Endothelial cell of umbilical vein (primary cell): ENCODE data around the gene ADRA2A. TPM values are rescaled to one million over a fixed set of nuclear protein-coding genes. Genes with fewer than 3 reads are reported as not detected.

Experiments used
- BruUV-seq: library from RNA; stranded (reverse); fragments of 400-500 nt; replicated peaks from 2 replicates; lab custom pipeline; 2021; lab: Mats Ljungman, UMichigan
- CTCF ChIA-PET: fragments of 300-600, 350-600 bp; sonication (Branson Sonifier 250); formaldehyde crosslinking; loops from one replicate; lab custom pipeline; 2021; ENCODE audit warnings: antibody characterized with exemption, inconsistent platforms; lab: Charles Lee
- POLR2A ChIA-PET: fragments of 300-600, 350-600 bp; sonication (Branson Sonifier 250); formaldehyde crosslinking; loops from one replicate; lab custom pipeline; 2021; ENCODE audit warnings: antibody characterized with exemption, inconsistent platforms; lab: Charles Lee
- DNase-seq: peaks from one replicate; pipeline ENCODE4 v3.0.0-alpha.2; 2011; ENCODE audit warnings: low read depth, low spot score
- FAIRE-seq: peaks from 2 replicates; lab custom pipeline; 2011; peaks lifted over from hg19 to GRCh38; lab: Jason Lieb, UNC
- H2AFZ ChIP-seq: 2 replicates; pipeline ENCODE4 v1.6.0; 2012; ENCODE audit warnings: low read depth, low read length, control low read depth, inconsistent platforms
- H3K27ac ChIP-seq: 2 replicates; pipeline ENCODE4 v1.5.1; 2011; ENCODE audit warnings: low read depth, mild to moderate bottlenecking, control low read depth, low read length, moderate library complexity; ENCODE audit not compliant: insufficient read depth
- H3K27me3 ChIP-seq, 2 experiments: 2 replicates each; pipeline versions ENCODE4 v1.6.0 to v1.6.1; 2011; ENCODE audit warnings: low read length in 2 of 2, mixed read lengths in 1 of 2; ENCODE audit not compliant: control insufficient read depth in 2 of 2, insufficient read depth in 2 of 2
- H3K36me3 ChIP-seq, 2 experiments: 2 replicates in 1 of 2; 3 replicates in 1 of 2; pipeline ENCODE4 v1.5.1; 2011; ENCODE audit warnings: low read length in 2 of 2, mild to moderate bottlenecking in 1 of 2, moderate library complexity in 1 of 2; ENCODE audit not compliant: control insufficient read depth in 2 of 2, insufficient read depth in 2 of 2; ENCODE audit errors: extremely low read depth in 1 of 2
- H3K4me1 ChIP-seq: 3 replicates; pipeline ENCODE4 v1.5.1; 2011; ENCODE audit warnings: mild to moderate bottlenecking, low read length; ENCODE audit not compliant: control insufficient read depth, insufficient read depth; ENCODE audit errors: extremely low read depth
- H3K4me2 ChIP-seq: 2 replicates; pipeline ENCODE4 v1.6.1; 2011; ENCODE audit warnings: low read length, control low read depth, mixed read lengths; ENCODE audit not compliant: insufficient read depth
- H3K4me3 ChIP-seq, 3 experiments: fragments of 200-600 bp in 1 of 3; sonication (generic), shearing (Covaris generic) in 1 of 3; replicated peaks in 1 of 3; 2 replicates each; pipeline ENCODE4 v1.5.1; 2011 to 2016; ENCODE audit warnings: control low read depth in 3 of 3, low read length in 3 of 3, mild to moderate bottlenecking in 2 of 3, inconsistent platforms in 1 of 3, low read depth in 1 of 3, moderate library complexity in 1 of 3; ENCODE audit not compliant: insufficient read depth in 1 of 3
- H3K79me2 ChIP-seq: 2 replicates; pipeline ENCODE4 v1.6.0; 2012; ENCODE audit warnings: low read length, inconsistent platforms; ENCODE audit not compliant: control insufficient read depth, insufficient read depth
- H3K9ac ChIP-seq: replicated peaks from 2 replicates; pipeline ENCODE3; 2011; ENCODE audit warnings: low read length, control low read depth; ENCODE audit not compliant: insufficient read depth; ENCODE audit errors: extremely low read depth
- H3K9me1 ChIP-seq: replicated peaks from 3 replicates; pipeline ENCODE4 v1.6.0; 2011; ENCODE audit warnings: mild to moderate bottlenecking, low read length; ENCODE audit not compliant: control insufficient read depth, insufficient read depth; ENCODE audit errors: extremely low read depth
- H3K9me3 ChIP-seq: replicated peaks from 2 replicates; pipeline ENCODE4 v1.5.1; 2012; ENCODE audit warnings: low read length, inconsistent platforms; ENCODE audit not compliant: control insufficient read depth, insufficient read depth
- H4K20me1 ChIP-seq: replicated peaks from 2 replicates; pipeline ENCODE3; 2011; ENCODE audit warnings: mild to moderate bottlenecking, low read length; ENCODE audit not compliant: control insufficient read depth, insufficient read depth; ENCODE audit errors: extremely low read depth
- EZH2 ChIP-seq: IDR thresholded peaks from 2 replicates; pipeline ENCODE4 v1.6.1; 2012; ENCODE audit warnings: borderline replicate concordance, low read depth, mild to moderate bottlenecking, moderate library complexity, low read length, inconsistent platforms; ENCODE audit not compliant: severe bottlenecking
- FOS ChIP-seq: IDR thresholded peaks from 2 replicates; pipeline ENCODE4 v1.6.1; 2011; ENCODE audit warnings: mild to moderate bottlenecking, low read length, moderate library complexity, borderline replicate concordance; ENCODE audit not compliant: insufficient read depth
- GATA2 ChIP-seq: IDR thresholded peaks from 2 replicates; pipeline ENCODE4 v1.7.0; 2011; ENCODE audit warnings: low read depth, mild to moderate bottlenecking, moderate library complexity, mixed read lengths, low read length; ENCODE audit not compliant: insufficient read length, insufficient read depth
- POLR2A ChIP-seq: IDR thresholded peaks from 2 replicates; pipeline ENCODE4 v1.6.1; 2012; ENCODE audit warnings: low read depth, mild to moderate bottlenecking, control low read depth, low read length
- POLR2AphosphoS5 ChIP-seq: IDR thresholded peaks from 2 replicates; pipeline ENCODE4 v1.6.1; 2012; ENCODE audit warnings: low read depth, mild to moderate bottlenecking, control low read depth, low read length, moderate library complexity; ENCODE audit not compliant: insufficient read depth
- dilution Hi-C: fragments of 300-500 bp; cut with MboI; formaldehyde crosslinking; loops from one replicate; pipeline ENCODE4 v1.15.0; 2019; ENCODE audit warnings: low sequenced_read_pairs; ENCODE audit not compliant: extremely low pct_ligation_motif_present
- intact Hi-C: fragments of 100-400 bp; cut with micrococcal nuclease; formaldehyde crosslinking; loops from one replicate; pipeline ENCODE4 v1.10.0; 2022
- polyA plus RNA-seq, 4 experiments: library from polyadenylated mRNA; depleted of rRNA in 3 of 4; stranded (reverse) in 3 of 4; unstranded in 1 of 4; fragments of >200 nt; gene quantifications; 2 replicates each; pipeline versions ENCODE4 v1.2.1 to v1.2.3, GENCODE V29; 2011 to 2012; ENCODE audit warnings: missing spikeins in 1 of 4
- total RNA-seq: library from RNA; stranded (reverse); gene quantifications from 2 replicates; pipeline ENCODE4 v1.2.3, GENCODE V29; 2021
- TF ChIP-seq, protein P1 (sequence below), 2 donors: IDR thresholded peaks; 1 replicate in 1 of 2; 2 replicates in 1 of 2; pipeline ENCODE4 v1.5.1; 2011; ENCODE audit warnings: low read length in 2 of 2, mild to moderate bottlenecking in 2 of 2, moderate library complexity in 2 of 2, control low read depth in 1 of 2, inconsistent platforms in 1 of 2, low read depth in 1 of 2; ENCODE audit not compliant: insufficient read depth in 1 of 2; ENCODE audit errors: extremely low read depth in 1 of 2
- TF ChIP-seq, protein P2 (sequence below): IDR thresholded peaks from 2 replicates; pipeline ENCODE4 v1.6.1; 2011; ENCODE audit not compliant: insufficient read depth, insufficient read length

The ADRA2A gene
- total and polyA plus RNA-seq, 2 donors (not counting 3 experiments of a cell fraction or from before 2014, with no cell fraction given), result 0.03 TPM; not detected in 1

DNA sequence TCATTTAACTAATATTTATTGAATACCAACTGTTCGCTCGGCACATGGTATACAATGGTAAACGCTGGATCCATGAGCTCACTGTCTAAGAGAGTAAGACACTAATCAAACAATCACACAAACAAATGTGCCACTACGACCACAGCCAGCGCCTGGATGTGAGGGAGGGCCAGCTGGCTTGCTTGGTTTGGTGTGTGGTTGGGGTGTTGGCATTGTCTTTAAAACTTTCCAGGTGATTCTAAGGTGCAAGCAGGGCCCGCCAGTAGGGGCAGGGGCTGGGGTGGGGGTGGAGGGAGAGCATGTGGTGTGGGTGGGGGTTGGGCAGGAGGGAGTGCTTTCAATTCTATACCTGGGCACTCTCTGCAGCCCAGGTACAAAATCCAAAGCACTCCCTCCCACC is 31.6 kb downstream of the ADRA2A start:
- TF ChIP-seq EZH2 (no peak), POLR2AphosphoS5 (no peak), GATA2 (no peak), FOS (no peak), POLR2A (no peak)
- TF ChIP-seq, protein P1, sequence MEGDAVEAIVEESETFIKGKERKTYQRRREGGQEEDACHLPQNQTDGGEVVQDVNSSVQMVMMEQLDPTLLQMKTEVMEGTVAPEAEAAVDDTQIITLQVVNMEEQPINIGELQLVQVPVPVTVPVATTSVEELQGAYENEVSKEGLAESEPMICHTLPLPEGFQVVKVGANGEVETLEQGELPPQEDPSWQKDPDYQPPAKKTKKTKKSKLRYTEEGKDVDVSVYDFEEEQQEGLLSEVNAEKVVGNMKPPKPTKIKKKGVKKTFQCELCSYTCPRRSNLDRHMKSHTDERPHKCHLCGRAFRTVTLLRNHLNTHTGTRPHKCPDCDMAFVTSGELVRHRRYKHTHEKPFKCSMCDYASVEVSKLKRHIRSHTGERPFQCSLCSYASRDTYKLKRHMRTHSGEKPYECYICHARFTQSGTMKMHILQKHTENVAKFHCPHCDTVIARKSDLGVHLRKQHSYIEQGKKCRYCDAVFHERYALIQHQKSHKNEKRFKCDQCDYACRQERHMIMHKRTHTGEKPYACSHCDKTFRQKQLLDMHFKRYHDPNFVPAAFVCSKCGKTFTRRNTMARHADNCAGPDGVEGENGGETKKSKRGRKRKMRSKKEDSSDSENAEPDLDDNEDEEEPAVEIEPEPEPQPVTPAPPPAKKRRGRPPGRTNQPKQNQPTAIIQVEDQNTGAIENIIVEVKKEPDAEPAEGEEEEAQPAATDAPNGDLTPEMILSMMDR (IDR thresholded peaks at IDR 0.05; ENCODE audit: extremely low read depth in 1 of 2, insufficient read depth in 1 of 2, low read depth in 1 of 2, low read length in 2 of 2), result no peak
- TF ChIP-seq, protein P2, sequence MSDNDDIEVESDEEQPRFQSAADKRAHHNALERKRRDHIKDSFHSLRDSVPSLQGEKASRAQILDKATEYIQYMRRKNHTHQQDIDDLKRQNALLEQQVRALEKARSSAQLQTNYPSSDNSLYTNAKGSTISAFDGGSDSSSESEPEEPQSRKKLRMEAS, result no peak
- no peaks in the 10 kb centered on the region for H3K9me1 ChIP-seq
- no peaks in the 10 kb centered on the region for H4K20me1 ChIP-seq
- ChIA-PET CTCF (no interaction called here), POLR2A (no interaction called here)
- H3K4me2 ChIP-seq, result no peak overlapping the region
- H3K9me3 ChIP-seq, result no peaks in the 10 kb centered on the region
- no peak for FAIRE-seq
- intact Hi-C loops (no loop called here), dilution Hi-C loops (no loop called here)
- no peaks in the 10 kb centered on the region for H3K79me2 ChIP-seq
- no peaks in the 10 kb centered on the region for H3K36me3 ChIP-seq
- H3K27me3 ChIP-seq, result no peaks in the 10 kb centered on the region
- DNase-seq, result no peak
- H3K4me1 ChIP-seq, result no peaks in the 10 kb centered on the region
- H3K27ac ChIP-seq, result no peak overlapping the region
- no peak overlapping the region for H2AFZ ChIP-seq
- no peak overlapping the region for H3K9ac ChIP-seq
- H3K4me3 ChIP-seq, result no peak overlapping the region
- BruUV-seq, result no TSS peak
